Erythroblast (primary cell): ENCODE results near the gene FAM13A.

Source experiments
- GATA1 ChIP-seq: IDR thresholded peaks from 2 replicates; pipeline ENCODE4 v1.6.1; 2011; ENCODE audit warnings: low read depth, mild to moderate bottlenecking, control low read depth, low read length, moderate library complexity
- POLR2A ChIP-seq: IDR thresholded peaks from 2 replicates; pipeline ENCODE4 v1.6.1; 2011; ENCODE audit warnings: mild to moderate bottlenecking, low read length

DNA sequence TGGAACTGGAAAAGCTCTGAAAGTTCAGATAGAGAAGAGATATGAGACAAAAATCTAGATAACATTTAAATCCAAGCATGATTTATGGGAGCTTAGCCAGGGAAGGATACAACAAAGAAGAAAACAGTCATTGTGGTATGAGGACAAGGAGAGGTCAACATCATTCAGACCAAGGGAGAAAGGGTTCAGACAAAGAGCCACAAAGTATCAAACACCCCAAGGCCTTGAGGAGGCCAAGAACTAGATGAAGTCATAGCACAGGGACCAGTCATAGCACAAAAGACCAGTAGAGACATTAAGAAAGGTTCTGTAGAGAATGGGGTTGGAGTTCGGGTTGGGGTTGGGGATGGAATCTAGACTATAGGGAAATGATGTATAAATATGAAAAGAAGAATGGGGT is 282.0 kb downstream of the FAM13A start:
- TF ChIP-seq POLR2A = no peak
- TF ChIP-seq GATA1 = no peak
